Suprapubic skin (tissue), 4 donors: ENCODE results near the gene SLC25A13. TPM values are rescaled to one million over a fixed set of nuclear protein-coding genes. Genes with fewer than 3 reads are reported as not detected.

Experiments
- DNase-seq, 2 donors: peaks; one replicate each; pipeline ENCODE4 v3.0.0-alpha.2; 2019; ENCODE audit warnings: low spot score in 2 of 2
- H3K27ac ChIP-seq: fragments of 200-600 bp; sonication (generic); one replicate; pipeline ENCODE4 v1.5.1; 2019
- H3K27me3 ChIP-seq: fragments of 200-600 bp; sonication (generic); one replicate; pipeline ENCODE4 v1.5.1; 2019
- H3K36me3 ChIP-seq: fragments of 200-600 bp; sonication (generic); one replicate; pipeline ENCODE4 v1.5.1; 2019
- H3K4me1 ChIP-seq: fragments of 200-600 bp; sonication (generic); one replicate; pipeline ENCODE4 v1.5.1; 2019
- H3K4me3 ChIP-seq: fragments of 200-600 bp; sonication (generic); one replicate; pipeline ENCODE4 v1.5.1; 2019; ENCODE audit warnings: mild to moderate bottlenecking
- H3K9me3 ChIP-seq: fragments of 200-600 bp; sonication (generic); one replicate; pipeline ENCODE4 v1.5.1; 2019
- CTCF ChIP-seq, 2 donors: fragments of 200-600 bp in 1 of 2; fragments of 450-650 bp in 1 of 2; sonication (generic) in 1 of 2; IDR thresholded peaks; one replicate each; pipeline ENCODE4 v1.5.1; 2016 to 2019; ENCODE audit warnings: antibody characterized with exemption in 2 of 2, mild to moderate bottlenecking in 1 of 2, moderate library complexity in 1 of 2
- EP300 ChIP-seq: sonication (generic); formaldehyde crosslinking; IDR thresholded peaks from one replicate; pipeline ENCODE4 v1.6.1; 2017; ENCODE audit warnings: antibody characterized with exemption
- POLR2A ChIP-seq, 2 donors: fragments of 450-650 bp; IDR thresholded peaks; one replicate each; pipeline ENCODE4 v1.6.1; 2017; ENCODE audit warnings: antibody characterized with exemption in 2 of 2, mild to moderate bottlenecking in 2 of 2, moderate library complexity in 2 of 2
- POLR2AphosphoS5 ChIP-seq, 3 donors: sonication (generic); formaldehyde crosslinking; IDR thresholded peaks; one replicate each; pipeline ENCODE4 v1.6.1; 2017; ENCODE audit warnings: antibody characterized with exemption in 3 of 3
- WGBS: methylation state at CpG from one replicate; pipeline ENCODE4 v1.1.5; 2018; 5-methylcytosine and 5-hydroxymethylcytosine counted together
- total RNA-seq, 4 donors: library from RNA; depleted of rRNA; stranded (reverse); fragments of >200 nt; gene quantifications; one replicate each; pipeline ENCODE4 v1.1.0, GENCODE V29; 2016

SLC25A13 gene
- total RNA-seq, 4 donors from 2014 or later: 35.6 to 55.8 (median 42.5) TPM

GRCh38 chr7:96311967-96312366 is 9.9 kb downstream of the SLC25A13 start:
- H3K27ac ChIP-seq: no peak overlapping the region
- no peaks in the 10 kb centered on the region for H3K9me3 ChIP-seq
- DNase-seq: no peak
- H3K27me3 ChIP-seq: no peaks in the 10 kb centered on the region
- TF ChIP-seq POLR2A (IDR thresholded peaks at IDR 0.05) (no peak), POLR2AphosphoS5 (IDR thresholded peaks at IDR 0.05) (no peak)
- no peaks in the 10 kb centered on the region for H3K36me3 ChIP-seq
- 52% methylated on average over 2 of the region's 2 CpGs for WGBS
- H3K4me1 ChIP-seq: peaks cover 48% of the 10 kb centered on the region
- no peak overlapping the region for H3K4me3 ChIP-seq

GRCh38 chr7:96310110-96310509 is 11.8 kb downstream of the SLC25A13 start:
- peaks cover 50% of the 10 kb centered on the region for H3K4me1 ChIP-seq
- no peaks in the 10 kb centered on the region for H3K9me3 ChIP-seq
- no peak for DNase-seq
- no peak overlapping the region for H3K4me3 ChIP-seq
- TF ChIP-seq POLR2AphosphoS5 (IDR thresholded peaks at IDR 0.05) (no peak), EP300 (no peak), CTCF (IDR thresholded peaks at IDR 0.05) (no peak), POLR2A (IDR thresholded peaks at IDR 0.05) (no peak)
- 40% methylated on average over 3 of the region's 3 CpGs for WGBS
- no peaks in the 10 kb centered on the region for H3K27me3 ChIP-seq
- H3K27ac ChIP-seq: no peak overlapping the region
- H3K36me3 ChIP-seq: no peaks in the 10 kb centered on the region

- no peak for TF ChIP-seq POLR2A (IDR thresholded peaks at IDR 0.05)
- TF ChIP-seq EP300: no peak
- TF ChIP-seq POLR2AphosphoS5 (IDR thresholded peaks at IDR 0.05): no peak
- no peak for TF ChIP-seq CTCF (IDR thresholded peaks at IDR 0.05)
- Histone ChIP-seq H3K9me3 (no peaks in the 10 kb centered on the region), H3K36me3 (no peaks in the 10 kb centered on the region), H3K4me1 (peaks cover 51% of the 10 kb centered on the region), H3K27ac (no peak overlapping the region), H3K4me3 (no peak overlapping the region), H3K27me3 (no peaks in the 10 kb centered on the region)
- DNase-seq: no peak
Measured at GRCh38 chr7:96308950-96309263, 13.0 kb downstream of the SLC25A13 start.

GRCh38 chr7:96308253-96308949 is 13.5 kb downstream of the SLC25A13 start:
- no peaks in the 10 kb centered on the region for H3K9me3 ChIP-seq
- TF ChIP-seq POLR2A (IDR thresholded peaks at IDR 0.05) (no peak), EP300 (no peak), POLR2AphosphoS5 (IDR thresholded peaks at IDR 0.05) (no peak), CTCF (IDR thresholded peaks at IDR 0.05) (no peak)

GRCh38 chr7:96306385-96307125 is 15.3 kb downstream of the SLC25A13 start:
- H3K27ac ChIP-seq: no peak overlapping the region
- no peak for DNase-seq
- no peaks in the 10 kb centered on the region for H3K9me3 ChIP-seq
- no peaks in the 10 kb centered on the region for H3K27me3 ChIP-seq
- H3K4me3 ChIP-seq: no peak overlapping the region
- TF ChIP-seq POLR2A (IDR thresholded peaks at IDR 0.05) (no peak), EP300 (no peak), POLR2AphosphoS5 (IDR thresholded peaks at IDR 0.05) (no peak)
- H3K4me1 ChIP-seq: peaks cover 41% of the 10 kb centered on the region
- 82% methylated on average over 8 of the region's 8 CpGs for WGBS
- no peaks in the 10 kb centered on the region for H3K36me3 ChIP-seq

More at GRCh38 chr7:96308253-96308949, 13.5 kb downstream of the SLC25A13 start:
- H3K27ac ChIP-seq: no peak overlapping the region
- H3K4me3 ChIP-seq: no peak overlapping the region
- H3K4me1 ChIP-seq: peaks cover 53% of the 10 kb centered on the region
- 95% methylated on average over 4 of the region's 4 CpGs for WGBS
- H3K36me3 ChIP-seq: no peaks in the 10 kb centered on the region
- H3K27me3 ChIP-seq: no peaks in the 10 kb centered on the region
- DNase-seq: no peak

GRCh38 chr7:96305915-96306314 is 16.0 kb downstream of the SLC25A13 start:
- no peak overlapping the region for H3K4me3 ChIP-seq
- DNase-seq: no peak

More at GRCh38 chr7:96305915-96306314, 16.0 kb downstream of the SLC25A13 start:
- TF ChIP-seq POLR2A (IDR thresholded peaks at IDR 0.05): no peak
- no peak for TF ChIP-seq EP300
- no peak for TF ChIP-seq POLR2AphosphoS5 (IDR thresholded peaks at IDR 0.05)
- no peak for TF ChIP-seq CTCF (IDR thresholded peaks at IDR 0.05)
- Histone ChIP-seq H3K27ac (no peak overlapping the region), H3K36me3 (no peaks in the 10 kb centered on the region), H3K27me3 (no peaks in the 10 kb centered on the region), H3K4me1 (peaks cover 35% of the 10 kb centered on the region), H3K9me3 (no peaks in the 10 kb centered on the region)
- 96% methylated on average over 2 of the region's 2 CpGs for WGBS
